ENCODE results near the gene PRKCA. TPM values are rescaled to one million over a fixed set of nuclear protein-coding genes. Genes with fewer than 3 reads are reported as not detected.

PRKCA gene
- total and polyA plus RNA-seq, 10 of the 15 experiments (the other 5 are each of a cell fraction or from before 2014, with no cell fraction given), result 0.11 to 14.6 (median 0.72) TPM

DNA sequence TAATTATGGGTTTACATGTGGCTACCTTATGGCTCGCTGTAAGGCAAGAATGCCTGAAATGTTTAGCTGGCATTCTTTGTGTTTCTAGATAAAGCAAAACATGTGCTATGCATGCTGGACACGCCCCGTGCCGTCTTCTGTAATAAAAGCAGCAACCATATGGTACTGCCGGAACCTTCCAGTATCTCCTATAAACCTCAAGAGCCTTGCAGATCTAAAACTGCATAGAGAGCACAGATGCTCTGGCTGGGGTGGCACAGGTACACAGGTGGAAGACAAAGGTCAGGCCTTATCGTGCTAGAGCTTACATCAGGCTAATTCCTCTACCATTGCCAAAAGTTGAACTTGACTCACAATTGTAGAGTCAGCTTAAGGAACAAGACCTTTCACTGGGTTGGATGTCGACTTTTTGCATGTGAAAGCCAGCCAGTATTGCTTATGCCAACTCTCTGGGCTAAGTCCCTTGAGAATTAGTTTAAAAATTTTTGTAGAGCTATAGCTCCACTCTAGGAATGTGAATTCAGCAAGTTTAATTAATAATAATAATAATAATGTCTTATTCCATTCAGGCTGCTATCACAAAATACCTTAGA is 345.1 kb downstream of the PRKCA start (continued):
- TF ChIP-seq WRNIP1 (IDR thresholded peaks at IDR 0.05; ENCODE audit: borderline replicate concordance, low read depth, low read length), result no peak
- TF ChIP-seq SREBF1 (IDR thresholded peaks at IDR 0.05; ENCODE audit: low read length), result no peak

DNA sequence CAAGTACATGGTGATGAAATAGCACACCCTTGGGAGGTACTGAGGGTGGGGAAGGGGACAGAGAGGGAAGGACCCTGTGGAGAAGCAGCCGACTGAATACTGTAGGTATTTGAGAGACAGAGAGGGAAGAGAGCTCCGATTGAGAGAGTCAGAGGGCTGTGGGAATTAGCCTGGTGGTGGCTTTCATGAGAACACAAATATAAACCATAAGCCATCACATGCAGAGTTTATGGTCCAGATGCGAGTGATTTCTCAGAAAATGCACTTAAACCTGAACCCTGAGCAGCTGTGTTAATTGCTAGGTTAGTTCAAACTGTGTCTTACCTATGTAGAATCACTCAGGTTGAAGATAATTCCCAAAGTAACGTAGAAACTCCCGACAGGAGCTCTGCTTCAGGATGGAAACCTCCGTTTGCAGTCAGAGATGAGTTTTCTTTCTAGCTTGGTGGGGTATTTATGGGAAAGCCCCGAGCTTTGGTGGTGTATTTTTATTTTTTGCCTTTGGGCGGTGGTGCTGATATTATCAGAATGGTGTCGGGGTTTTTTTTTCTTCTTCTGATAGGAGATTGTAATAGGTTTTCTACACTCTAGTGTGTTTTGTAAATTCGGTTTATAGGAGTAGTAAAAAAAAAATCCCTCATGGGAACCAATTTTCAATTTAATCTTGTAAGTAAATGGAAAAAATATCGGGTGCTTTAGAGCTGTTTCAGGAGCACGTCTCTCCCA is 347.6 kb downstream of the PRKCA start:
- CTCF ChIA-PET, result interaction anchor here (0.6 to 1.7 kb wide), 4 partner anchors 11 to 1231 kb away, joined by 3 to 5 read pairs (median 4); no protein-coding TSS in a partner anchor
- Histone ChIP-seq H3K4me3 (no peak overlapping the region), H3K9ac (ENCODE audit: control insufficient read depth, insufficient read depth, low read length) (no peak overlapping the region), H4K20me1 (ENCODE audit: control insufficient read depth, insufficient read depth) (no peaks in the 10 kb centered on the region), H3K36me3 (ENCODE audit: control insufficient read depth in 2 of 2, insufficient read depth in 2 of 2, low read length in 1 of 2) (no peaks in the 10 kb centered on the region; a peak in 1 of 4 replicates), H3K4me1 (ENCODE audit: control insufficient read depth, insufficient read depth, low read length) (no peaks in the 10 kb centered on the region), H3K79me2 (ENCODE audit: control insufficient read depth, insufficient read depth, low read length) (no peaks in the 10 kb centered on the region), H3K4me2 (ENCODE audit: control insufficient read depth, insufficient read depth) (no peak overlapping the region), H3K27ac (ENCODE audit: control insufficient read depth, insufficient read depth) (no peak overlapping the region), H3K27me3 (replicated peaks in 1 of 2; ENCODE audit: control insufficient read depth in 2 of 2, insufficient read depth in 2 of 2, low read length in 1 of 2) (peaks cover 0 to 6% of the 10 kb centered on the region in 2 experiments; a peak in 1 of 4 replicates), H3K9me3 (replicated peaks; ENCODE audit: control insufficient read depth, insufficient read depth, low read length) (no peaks in the 10 kb centered on the region), H2AFZ (ENCODE audit: control insufficient read depth, low read depth, low read length) (no peak overlapping the region)
- in situ Hi-C loops (cut with MboI), result no loop called here
- RAD21 ChIA-PET (ENCODE audit: unreplicated experiment), result interaction anchor here (0.6 kb wide), 1 partner anchor 63 kb away, joined by 3 read pairs; no protein-coding TSS in a partner anchor
- no peak for TF ChIP-seq SMAD5 (IDR thresholded peaks at IDR 0.05; ENCODE audit: low read depth)
- no peak for TF ChIP-seq IKZF1 (conservative IDR thresholded peaks at IDR 0.05)
- TF ChIP-seq, protein P1, sequence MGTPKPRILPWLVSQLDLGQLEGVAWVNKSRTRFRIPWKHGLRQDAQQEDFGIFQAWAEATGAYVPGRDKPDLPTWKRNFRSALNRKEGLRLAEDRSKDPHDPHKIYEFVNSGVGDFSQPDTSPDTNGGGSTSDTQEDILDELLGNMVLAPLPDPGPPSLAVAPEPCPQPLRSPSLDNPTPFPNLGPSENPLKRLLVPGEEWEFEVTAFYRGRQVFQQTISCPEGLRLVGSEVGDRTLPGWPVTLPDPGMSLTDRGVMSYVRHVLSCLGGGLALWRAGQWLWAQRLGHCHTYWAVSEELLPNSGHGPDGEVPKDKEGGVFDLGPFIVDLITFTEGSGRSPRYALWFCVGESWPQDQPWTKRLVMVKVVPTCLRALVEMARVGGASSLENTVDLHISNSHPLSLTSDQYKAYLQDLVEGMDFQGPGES (IDR thresholded peaks at IDR 0.05), result no peak
- no peak for TF ChIP-seq POLR2AphosphoS5 (IDR thresholded peaks at IDR 0.05; ENCODE audit: low read length)
- no peak for TF ChIP-seq NFXL1 (IDR thresholded peaks at IDR 0.05; ENCODE audit: borderline replicate concordance)
- no peak for TF ChIP-seq KLF5 (IDR thresholded peaks at IDR 0.05; ENCODE audit: partially characterized antibody)
- TF ChIP-seq EED (IDR thresholded peaks at IDR 0.05; ENCODE audit: low read depth), result no peak
- TF ChIP-seq, protein P2, sequence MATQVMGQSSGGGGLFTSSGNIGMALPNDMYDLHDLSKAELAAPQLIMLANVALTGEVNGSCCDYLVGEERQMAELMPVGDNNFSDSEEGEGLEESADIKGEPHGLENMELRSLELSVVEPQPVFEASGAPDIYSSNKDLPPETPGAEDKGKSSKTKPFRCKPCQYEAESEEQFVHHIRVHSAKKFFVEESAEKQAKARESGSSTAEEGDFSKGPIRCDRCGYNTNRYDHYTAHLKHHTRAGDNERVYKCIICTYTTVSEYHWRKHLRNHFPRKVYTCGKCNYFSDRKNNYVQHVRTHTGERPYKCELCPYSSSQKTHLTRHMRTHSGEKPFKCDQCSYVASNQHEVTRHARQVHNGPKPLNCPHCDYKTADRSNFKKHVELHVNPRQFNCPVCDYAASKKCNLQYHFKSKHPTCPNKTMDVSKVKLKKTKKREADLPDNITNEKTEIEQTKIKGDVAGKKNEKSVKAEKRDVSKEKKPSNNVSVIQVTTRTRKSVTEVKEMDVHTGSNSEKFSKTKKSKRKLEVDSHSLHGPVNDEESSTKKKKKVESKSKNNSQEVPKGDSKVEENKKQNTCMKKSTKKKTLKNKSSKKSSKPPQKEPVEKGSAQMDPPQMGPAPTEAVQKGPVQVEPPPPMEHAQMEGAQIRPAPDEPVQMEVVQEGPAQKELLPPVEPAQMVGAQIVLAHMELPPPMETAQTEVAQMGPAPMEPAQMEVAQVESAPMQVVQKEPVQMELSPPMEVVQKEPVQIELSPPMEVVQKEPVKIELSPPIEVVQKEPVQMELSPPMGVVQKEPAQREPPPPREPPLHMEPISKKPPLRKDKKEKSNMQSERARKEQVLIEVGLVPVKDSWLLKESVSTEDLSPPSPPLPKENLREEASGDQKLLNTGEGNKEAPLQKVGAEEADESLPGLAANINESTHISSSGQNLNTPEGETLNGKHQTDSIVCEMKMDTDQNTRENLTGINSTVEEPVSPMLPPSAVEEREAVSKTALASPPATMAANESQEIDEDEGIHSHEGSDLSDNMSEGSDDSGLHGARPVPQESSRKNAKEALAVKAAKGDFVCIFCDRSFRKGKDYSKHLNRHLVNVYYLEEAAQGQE (IDR thresholded peaks at IDR 0.05; ENCODE audit: low read depth, low read length), result no peak
- TF ChIP-seq ZNF274 (IDR thresholded peaks at IDR 0.05; ENCODE audit: insufficient read depth, insufficient read length), result no peak
- TF ChIP-seq, protein P3, sequence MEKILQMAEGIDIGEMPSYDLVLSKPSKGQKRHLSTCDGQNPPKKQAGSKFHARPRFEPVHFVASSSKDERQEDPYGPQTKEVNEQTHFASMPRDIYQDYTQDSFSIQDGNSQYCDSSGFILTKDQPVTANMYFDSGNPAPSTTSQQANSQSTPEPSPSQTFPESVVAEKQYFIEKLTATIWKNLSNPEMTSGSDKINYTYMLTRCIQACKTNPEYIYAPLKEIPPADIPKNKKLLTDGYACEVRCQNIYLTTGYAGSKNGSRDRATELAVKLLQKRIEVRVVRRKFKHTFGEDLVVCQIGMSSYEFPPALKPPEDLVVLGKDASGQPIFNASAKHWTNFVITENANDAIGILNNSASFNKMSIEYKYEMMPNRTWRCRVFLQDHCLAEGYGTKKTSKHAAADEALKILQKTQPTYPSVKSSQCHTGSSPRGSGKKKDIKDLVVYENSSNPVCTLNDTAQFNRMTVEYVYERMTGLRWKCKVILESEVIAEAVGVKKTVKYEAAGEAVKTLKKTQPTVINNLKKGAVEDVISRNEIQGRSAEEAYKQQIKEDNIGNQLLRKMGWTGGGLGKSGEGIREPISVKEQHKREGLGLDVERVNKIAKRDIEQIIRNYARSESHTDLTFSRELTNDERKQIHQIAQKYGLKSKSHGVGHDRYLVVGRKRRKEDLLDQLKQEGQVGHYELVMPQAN (conservative IDR thresholded peaks at IDR 0.05), result no peak
- TF ChIP-seq RCOR1 (conservative IDR thresholded peaks at IDR 0.05; ENCODE audit: low read depth, low read length), result no peak
- TF ChIP-seq BCL11A (IDR thresholded peaks at IDR 0.05; ENCODE audit: low read depth, low read length), result no peak
- TF ChIP-seq SMAD1 (IDR thresholded peaks at IDR 0.05; ENCODE audit: low read depth, partially characterized antibody), result no peak
- TF ChIP-seq NBN (IDR thresholded peaks at IDR 0.05), result no peak
- no TSS peak for BruUV-seq (replicated peaks)
- intact Hi-C loops (cut with micrococcal nuclease; ENCODE audit: unreplicated experiment), result no loop called here
- DNase-seq (ENCODE audit: low read depth, low spot score) (no peak), FAIRE-seq (no peak), ATAC-seq (no peak)
- POLR2A ChIA-PET, result no interaction called here
- 12% methylated on average over 12 of the region's 12 CpGs for WGBS (ENCODE audit: insufficient coverage, insufficient replicate concordance, low lambda C conversion rate, missing lambda C conversion rate)
- SMC1A ChIA-PET (ENCODE audit: uncharacterized antibody, unreplicated experiment), result interaction anchor here (0.7 to 2.0 kb wide), 3 partner anchors 9 to 65 kb away, joined by 3 to 5 read pairs (median 4); no protein-coding TSS in a partner anchor

Data from GM12878 (cell line).